HG03280 (cell line): ENCODE measurements around the gene SEPTIN5.

Experiments used
- ATAC-seq: cut with Tn5 transposase; IDR thresholded peaks from one replicate; pipeline ENCODE4 v1.9.1; 2021; ENCODE audit warnings: mild to moderate bottlenecking, moderate library complexity; ENCODE audit not compliant: unreplicated experiment

The SEPTIN5 gene

DNA sequence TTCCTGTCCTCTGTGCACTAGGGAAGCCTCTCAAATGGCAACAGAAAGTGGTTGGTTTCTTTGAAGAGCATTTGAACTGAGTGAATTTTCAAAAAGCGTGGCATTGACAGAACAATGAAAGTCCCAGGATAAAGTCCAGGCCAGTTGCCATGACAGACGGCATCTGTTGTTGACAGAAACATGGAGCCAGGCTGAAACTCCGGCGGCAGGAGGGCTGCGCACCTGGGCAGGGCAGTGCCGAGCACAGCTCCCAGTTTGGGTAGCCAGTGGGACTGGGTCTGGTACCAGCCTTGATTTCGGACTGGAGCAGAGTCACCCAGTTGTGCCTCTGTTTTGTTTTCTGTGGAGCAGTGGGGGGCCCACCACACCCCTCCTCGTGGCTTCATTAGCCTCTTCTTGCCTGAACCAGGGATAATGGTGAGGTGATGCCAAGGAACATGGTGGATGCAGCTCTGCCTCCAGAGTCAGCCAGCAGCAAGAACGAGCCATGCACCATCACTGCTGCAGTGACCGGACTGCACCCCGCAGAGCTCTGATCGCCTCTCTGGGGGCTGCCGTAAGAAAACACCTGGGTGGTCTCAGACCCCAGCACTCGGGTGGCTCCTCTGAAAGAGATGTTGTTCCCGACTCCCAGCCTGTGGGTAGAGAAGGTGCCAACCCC is 9.8 kb upstream of the SEPTIN5 start:
- ATAC-seq = no peak

DNA sequence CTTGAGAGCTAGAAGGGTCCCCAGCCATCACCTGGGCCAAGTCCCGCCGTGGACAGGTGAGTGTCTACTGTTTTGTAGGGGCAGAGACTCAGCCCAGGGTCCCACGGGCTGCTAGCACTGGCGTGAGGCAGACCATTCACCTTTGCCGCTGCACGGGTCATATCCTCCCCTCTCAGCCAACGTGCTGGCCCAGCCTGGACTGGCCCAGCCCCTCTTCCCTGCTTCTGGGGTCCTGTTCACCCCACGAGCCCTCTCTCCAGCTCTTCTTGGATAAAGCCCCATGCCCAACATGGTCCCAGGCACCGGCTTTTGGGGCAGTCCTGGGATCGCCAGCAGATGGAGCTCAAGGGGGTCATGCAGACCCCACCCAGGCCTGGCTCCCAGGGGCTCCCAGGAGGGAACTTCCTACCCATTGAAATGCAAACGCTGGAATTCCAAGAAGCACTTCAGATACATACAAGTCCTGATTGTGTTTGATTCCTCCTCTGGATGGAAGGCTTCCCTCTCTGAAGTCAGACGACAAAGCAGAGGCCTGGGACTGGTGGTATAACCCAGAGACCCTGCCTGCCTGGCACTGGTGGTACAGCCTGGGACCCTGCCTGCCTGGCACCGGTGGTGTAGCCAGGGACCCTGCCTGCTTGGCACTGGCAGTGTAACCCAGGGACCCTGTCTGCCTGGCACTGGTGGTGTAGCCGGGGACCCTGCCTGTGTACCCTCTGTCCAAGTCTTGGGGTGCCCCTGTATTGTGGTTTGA is 8.9 kb upstream of the SEPTIN5 start:
- ATAC-seq = no peak

DNA sequence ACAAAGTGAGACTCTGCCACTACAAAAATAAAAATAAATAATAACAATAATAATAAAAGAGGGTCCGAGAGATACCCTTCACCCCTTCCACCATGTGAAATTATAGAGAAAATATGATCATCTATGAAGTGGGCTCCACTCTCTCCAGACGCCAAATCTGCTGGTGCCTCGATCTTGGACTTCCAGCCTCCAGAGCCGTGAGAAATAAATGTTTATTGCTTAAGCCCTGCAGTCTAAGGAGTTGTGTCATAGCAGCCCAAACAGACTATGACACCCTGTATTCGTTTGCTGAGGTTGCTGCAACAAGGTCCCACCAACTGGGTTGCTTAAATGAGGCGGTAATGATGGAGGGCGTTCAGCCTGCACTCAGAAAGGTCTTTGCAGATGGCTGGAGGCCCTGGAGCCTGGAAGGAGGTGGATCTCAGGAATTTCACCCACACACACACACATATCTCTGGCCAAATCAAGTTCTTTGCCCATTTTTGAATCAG is 7.6 kb upstream of the SEPTIN5 start:
- ATAC-seq = no peak

DNA sequence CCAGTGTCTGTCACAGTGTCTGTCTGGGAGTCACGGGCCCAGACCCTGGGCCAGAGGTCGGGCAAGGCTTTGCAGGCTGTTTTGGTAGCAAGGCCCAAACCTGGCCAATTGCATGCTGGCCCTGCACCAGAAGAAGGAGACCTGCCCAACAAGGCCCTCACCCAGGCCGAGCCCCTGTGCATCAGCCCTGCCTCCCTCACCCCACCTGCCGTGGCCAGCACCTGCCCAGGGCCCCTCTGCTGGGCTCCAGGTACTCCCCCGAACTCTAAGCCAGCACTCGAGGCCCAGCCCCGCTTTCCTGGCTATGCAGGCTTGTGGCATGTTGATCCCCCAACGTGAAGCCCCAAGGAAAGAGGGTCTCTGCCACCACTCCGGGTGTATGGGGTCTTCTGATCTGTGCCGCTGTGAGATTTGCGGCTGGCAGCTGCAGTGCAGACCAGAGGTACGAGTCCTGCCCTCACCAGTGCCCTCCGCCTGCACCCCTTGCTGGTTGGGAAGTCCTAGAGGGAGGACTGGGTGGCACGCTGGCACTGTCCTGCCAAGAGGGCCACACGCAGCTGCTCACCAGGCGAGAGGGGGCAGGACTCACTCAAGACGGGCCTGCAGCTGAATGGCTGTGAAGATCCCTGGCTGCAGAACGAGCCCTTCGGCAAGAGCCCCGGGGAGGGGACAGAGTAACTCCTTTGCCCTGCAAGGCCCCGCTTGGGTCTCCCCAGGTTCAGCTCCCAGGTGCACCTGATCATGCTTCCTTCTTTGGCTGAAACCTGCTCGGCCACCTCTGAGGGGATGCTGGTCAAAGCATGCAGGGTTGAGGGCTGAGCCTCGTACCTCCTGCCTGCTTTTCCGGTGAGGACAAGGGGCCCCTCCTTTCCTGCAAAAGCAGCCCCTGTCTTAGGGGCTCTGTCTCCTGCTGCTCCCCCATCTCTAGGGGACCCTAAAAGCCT is 6.7 kb upstream of the SEPTIN5 start:
- no peak for ATAC-seq

DNA sequence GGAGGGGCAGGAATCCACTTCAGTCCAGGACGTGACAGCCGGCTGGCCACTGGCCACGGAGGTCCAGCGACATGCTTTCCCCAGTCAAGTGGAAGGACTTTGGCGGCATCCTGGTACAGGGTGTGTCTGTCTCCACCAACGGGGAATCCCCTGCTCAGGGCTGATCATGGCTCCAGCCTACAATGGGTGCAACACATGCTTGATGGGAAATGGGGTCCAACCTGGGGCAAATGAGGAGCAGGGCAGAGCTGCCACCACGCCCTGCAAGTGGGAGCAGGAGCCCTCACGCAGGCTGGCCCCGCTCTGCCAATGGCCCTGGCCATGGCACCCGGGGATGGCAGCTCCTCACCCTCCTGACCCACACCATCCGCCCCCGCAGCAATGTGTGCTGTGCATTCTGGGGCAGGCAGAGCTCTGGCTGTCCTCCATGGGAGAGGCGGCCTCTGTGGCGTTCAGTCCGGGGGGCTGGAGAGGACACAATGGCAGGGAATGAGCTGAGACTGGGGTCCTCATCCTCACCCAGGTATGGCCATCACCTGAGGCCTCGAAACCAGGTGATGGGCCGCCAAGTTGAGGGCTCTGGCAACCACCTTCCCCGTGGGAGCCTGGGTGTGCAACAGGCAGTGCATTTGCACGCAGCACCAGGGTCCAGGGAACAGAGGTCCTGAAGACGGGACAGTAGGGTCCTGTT is 5.8 kb upstream of the SEPTIN5 start:
- ATAC-seq = no peak

DNA sequence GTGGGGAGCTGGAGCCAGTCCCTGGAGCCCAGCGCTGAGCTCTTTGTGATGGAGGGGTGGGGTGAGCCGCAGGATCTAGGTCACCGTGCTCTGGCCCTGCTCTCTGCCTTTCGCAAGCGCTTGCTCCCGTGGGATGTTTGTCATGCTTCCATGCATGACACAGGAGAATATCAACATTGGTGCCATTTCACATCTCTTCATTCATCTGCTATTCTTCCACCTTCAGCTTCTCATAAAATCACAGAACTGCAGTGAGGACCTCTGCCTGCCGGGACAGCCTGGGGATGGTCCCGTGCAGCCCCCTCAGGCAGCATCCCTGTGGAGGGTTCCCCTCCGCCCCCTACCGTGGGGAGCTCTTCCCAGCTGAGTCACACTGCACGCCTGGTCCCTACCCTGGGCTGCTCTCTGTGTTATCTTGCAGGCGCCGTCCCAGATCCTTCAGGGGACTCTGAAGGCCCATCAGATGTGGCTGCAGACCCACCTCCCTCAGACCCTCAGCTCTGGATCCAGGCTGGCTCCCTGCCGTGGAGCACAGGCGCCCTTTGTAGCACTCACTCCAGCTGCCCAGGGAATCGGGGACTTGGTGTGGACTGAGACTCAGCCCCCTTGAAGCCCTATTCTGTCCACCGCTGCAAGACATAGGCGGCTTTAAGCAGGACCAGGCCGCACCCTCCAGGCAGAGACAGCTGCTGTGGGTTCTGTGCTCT is 5.1 kb upstream of the SEPTIN5 start:
- no peak for ATAC-seq

DNA sequence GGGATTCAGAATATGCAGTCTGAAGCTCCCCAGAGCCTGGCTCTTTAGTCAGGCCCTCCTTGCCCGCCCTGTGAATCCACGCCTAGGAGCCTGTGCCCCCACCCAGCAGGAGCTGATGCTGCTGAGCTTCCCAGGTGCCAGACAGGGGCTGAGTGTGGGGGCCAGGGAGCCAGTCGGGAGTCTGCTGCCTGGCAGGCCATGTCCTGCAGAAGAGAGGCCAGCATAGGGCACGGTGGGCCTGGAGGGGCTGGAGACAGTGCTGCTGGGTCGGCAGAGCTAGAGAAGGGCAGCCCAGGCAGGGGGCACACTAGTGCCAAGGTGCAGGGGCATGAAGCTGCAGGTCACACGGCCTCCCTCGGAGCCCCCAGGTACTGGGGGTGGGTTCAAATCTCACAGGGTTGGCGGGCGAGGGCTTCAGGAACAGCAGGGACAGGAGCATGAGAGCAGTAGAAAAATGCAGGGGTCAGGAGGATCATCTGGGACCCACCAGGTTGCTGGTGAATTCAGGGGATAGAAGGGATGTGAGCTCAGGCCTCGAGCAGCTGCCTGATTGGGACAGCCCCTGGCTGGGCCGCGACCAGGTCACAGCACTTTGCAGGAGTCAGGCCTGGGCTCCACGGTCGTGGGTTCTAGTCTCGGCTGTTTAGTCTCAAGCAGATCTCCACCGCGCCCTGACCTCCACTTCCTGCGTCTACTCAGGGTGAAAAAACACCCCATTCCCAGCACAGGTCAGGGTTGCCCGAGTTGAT is 4.1 kb upstream of the SEPTIN5 start:
- ATAC-seq = no peak

DNA sequence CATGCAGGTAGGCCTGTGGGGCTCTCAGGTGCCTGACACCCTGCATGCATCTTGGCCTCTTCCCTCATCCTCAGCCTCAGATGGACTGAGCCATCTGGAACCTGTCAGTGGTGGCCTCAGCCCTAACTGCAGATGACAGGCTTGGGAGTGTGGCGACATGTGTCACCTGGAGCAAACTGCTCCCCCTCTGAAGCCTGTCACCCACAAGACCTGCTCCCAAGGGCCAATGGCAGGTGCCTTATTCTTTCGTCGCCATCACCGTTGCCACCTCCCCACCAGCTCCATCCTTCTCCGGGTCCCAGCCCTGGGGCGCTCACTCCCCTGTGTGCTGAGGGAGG is 3.6 kb upstream of the SEPTIN5 start:
- no peak for ATAC-seq

DNA sequence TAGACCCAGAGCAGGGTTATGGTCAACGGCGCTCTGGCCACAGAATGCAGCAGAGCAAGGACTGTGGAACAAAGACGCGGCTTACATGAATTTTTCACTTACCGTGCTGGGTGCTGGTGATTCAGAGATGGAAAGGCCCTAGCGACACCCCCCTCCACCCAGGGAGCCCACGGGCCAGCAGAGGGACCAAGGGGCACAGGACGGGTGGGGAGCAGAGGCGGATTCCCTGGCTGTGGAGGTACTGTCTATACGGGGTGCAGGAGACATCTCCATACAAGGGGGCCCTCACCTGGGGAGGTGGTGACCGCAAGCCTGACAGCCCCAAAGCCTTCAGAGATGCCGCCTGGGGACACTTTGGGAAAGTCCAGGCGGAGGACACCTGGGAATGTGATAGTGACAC is 1.1 kb upstream of the SEPTIN5 start:
- ATAC-seq = no peak

DNA sequence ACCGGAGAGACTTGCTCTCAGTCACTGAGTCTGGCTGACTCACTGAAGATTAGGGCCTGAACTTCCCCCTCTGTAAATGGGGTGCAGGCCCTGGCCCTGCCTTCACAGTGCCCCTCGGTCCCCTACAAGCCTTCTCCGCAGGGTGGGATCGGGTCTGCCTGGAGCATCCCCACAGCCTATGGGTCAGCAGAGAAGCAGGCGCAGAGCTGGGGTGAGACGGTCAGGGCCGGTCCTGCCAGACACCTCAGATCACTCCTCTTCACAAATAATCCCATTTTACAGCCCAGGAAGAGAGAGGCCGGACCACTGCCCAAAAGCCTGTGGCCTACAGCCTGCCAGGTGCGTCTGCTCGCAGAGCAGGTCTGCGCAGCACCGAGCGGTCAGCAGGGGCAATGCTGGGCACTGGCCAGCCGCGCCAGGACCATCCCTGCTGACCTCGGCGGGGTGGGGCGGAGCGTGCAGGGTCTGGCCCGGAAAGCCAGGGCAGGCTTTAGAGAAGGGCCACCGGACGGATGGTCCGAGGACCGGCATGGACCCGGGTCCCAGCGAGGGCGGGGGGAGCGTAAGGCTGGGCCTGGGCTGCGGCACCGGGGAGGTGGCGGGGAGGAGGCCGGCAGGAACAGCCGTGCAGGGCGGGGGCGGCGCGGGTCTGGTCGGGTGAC is 522 bp upstream of the SEPTIN5 start:
- ATAC-seq = no peak

DNA sequence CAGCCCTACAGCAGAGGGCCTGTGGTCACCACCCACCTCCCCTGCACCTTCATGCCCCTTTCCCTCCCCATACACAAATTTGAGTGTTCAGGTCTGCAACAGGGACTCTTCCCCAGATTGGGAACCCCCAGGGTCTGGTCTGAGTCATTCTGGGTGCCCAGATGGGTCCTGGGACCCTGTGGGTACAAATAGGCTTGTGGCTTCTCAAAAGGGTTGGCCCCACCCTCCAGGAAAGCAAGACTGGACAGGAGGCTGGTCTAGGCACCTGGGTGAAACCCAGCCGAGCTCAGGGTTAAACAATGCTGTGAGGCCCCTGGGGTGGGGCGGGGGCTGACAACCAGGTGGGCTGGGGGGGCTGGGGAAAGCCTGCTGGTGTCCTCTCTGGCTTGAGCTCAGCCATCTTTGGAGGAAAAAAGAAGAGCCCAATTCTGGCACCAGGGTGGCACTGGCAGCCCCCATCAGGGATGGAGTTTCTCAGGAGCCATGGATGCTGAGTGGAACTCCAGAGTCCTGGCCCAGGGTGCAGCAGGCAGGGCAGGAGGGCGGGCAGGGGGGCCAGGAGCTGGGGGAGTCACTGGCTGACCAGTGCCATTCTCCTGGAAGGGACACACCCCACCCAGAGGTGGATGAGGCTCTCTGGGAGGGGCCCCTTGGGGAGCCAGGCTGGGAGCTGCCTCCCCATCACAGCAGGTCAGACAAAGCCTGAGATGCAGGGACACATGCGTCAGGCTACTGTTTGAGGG is 1.1 kb downstream of the SEPTIN5 start:
- no peak for ATAC-seq

DNA sequence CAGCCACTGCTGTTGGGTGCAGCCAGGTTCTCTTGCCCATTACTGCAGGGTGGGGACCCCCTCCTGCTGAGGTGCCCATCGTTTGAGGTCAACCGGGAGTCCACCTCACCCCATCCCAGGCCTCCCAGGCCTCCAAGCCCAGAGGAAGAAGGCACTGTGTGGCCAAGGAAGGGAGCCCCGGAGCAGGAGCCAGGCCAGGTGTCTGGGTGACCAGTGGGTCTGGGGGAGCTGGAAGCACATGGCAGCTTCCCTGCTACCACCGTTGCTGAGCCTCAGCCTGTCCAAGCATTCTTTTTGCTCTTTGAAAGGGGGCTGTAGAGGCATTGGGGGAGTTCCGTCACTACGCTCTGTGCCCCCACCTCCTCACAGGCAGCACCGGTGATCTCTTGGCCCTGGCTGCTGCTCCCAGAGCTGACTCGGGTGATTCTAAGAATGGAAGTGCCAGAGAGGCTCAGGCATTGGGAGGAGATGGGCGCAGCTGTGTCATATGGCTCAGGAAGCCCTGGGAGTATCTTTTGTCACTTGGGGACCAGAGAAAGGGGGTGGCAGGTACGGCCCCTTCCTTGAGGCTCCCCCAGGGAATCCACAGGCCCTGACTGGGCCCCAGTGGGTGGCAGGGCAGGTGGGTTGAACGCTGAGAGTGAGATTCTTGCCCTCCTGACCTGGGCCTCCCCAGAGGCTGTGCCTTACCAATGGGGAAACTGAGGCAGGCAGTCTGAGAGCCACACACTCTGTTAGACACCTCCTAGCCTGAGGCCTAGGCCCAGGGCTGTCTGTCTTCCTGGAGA is 1.9 kb downstream of the SEPTIN5 start:
- ATAC-seq = no peak

DNA sequence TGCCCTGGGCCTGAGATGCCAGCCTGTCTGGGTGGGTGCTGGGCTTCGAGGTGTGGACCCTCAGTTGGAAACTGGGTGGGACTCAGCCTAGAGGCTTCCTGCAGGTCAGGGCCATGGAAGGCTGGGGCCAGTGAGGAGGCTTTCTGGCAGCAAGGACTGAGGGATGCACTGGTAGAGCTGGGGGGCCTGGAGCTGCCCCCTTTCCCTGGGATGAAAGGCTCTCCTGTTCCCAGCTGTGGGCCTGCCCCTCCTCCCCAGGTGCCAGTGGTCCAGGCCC is 2.5 kb downstream of the SEPTIN5 start:
- no peak for ATAC-seq

DNA sequence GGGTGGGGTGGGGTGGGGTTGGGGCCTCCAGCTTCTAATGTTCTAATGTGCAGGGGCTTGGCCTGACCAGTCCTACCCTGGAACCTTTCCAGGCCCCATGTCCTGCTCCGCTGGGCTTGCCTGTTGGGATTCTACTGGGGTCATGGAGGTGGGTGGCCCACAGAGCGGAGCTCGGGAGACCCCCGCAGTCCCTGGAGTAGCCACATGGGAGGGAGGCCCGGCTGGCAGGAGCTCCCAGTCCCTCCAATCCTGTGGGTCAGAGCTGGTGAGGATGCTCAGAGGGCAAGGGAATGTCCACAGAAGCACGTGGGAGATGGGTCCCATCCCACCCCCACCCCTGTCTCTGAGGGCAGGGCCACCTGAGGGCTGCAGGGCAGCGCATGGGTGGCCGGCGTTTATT is 2.9 kb downstream of the SEPTIN5 start:
- ATAC-seq = no peak

DNA sequence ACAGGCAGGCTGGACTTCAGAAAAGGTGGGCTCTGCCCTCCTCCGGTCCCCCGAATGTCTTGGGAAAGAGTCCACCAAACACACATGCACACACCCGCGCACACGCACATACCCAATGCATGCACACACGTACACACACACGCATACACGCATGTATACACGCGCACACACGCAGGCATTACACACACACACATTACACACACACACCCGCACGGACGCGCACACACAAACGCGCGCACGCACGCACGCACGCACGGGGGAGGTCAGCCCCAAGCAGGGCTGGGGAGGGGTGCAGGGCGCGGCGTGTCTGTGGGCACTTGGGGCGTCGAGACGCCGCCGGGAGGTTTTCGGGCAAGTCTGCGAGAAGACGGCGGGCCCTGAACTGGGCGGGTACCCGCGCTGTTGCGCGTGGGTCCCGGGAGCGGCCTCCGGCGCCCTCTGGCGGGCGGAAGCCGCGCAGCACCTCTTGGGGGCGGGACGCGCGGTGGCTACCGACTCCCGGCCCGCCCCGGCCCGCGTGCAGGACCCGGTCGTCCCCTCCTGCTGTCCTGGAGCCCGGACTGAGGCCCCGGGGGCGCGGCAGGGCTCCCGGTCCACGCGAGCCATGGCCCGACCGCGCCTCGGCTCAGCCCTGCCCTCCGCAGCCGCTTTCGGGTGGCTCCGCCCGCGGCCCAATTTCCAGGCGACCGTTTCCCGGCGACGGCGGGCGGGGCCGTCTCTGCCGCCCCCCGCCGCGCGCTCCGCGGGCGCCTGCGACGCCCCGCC is 3.6 kb downstream of the SEPTIN5 start:
- ATAC-seq = no peak

DNA sequence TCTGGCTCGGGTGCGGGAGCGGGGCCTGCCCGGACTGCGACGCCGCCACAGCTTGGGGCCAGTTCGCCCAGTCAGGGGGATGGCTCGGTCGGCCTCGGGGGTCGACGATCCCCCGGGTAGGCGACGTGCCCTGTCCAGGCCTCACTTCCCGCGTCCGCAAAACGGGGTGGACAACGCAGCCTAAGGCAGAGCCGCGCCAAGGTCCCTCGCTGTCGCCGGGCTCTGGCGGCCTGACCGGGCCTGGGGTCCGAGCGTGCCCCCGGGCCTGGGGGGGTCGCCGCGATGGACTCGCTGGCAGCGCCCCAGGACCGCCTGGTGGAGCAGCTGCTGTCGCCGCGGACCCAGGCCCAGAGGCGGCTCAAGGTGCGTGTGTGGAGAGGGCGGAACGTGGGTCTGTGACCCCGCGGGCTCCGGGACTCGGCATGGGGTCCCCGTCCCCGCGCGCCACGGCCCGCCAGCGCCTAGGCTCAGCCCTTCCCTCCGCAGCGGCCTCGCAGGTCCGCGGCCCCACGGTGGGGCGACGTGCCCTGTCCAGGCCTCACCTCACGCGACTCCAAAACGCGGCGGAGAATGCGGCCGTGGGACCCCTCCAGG is 4.2 kb downstream of the SEPTIN5 start:
- ATAC-seq = no peak

DNA sequence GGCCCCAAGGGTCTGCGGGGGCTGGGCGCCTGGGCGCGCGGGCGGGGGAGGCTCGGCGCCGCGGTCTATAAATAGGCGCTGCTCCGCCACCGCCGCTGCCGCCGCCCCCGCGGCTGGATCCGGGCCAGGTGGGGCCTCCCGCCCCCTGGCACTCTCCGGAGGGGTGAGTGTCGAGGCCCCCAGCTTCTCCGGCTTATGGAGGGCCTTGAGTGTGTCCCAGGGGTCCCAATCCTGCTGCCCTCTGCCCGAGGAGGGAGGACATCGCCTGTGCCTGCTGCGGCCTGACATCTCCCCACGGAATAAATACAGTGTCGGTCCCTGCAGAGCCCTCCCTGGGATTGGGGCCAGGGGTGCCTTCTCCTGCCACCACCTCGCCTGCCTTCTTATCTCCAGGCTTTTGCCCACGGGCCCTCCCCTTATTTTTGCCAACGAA is 4.8 kb downstream of the SEPTIN5 start:
- no peak for ATAC-seq
